MM.1S (cell line): Measurements from ENCODE around the gene SGMS1.

Source experiments
- EZH2phosphoT487 ChIP-seq: fragments of 300-600 bp; sonication (generic); IDR thresholded peaks from 2 replicates; pipeline ENCODE4 v1.6.1; 2018; ENCODE audit warnings: antibody characterized with exemption, low read length
- TF ChIP-seq, protein P1 (sequence below): fragments of 300-600 bp; sonication (generic); IDR thresholded peaks from 2 replicates; pipeline ENCODE4 v1.5.1; 2016; ENCODE audit warnings: antibody characterized with exemption, low read length, mixed read lengths

- TF ChIP-seq, protein P1, sequence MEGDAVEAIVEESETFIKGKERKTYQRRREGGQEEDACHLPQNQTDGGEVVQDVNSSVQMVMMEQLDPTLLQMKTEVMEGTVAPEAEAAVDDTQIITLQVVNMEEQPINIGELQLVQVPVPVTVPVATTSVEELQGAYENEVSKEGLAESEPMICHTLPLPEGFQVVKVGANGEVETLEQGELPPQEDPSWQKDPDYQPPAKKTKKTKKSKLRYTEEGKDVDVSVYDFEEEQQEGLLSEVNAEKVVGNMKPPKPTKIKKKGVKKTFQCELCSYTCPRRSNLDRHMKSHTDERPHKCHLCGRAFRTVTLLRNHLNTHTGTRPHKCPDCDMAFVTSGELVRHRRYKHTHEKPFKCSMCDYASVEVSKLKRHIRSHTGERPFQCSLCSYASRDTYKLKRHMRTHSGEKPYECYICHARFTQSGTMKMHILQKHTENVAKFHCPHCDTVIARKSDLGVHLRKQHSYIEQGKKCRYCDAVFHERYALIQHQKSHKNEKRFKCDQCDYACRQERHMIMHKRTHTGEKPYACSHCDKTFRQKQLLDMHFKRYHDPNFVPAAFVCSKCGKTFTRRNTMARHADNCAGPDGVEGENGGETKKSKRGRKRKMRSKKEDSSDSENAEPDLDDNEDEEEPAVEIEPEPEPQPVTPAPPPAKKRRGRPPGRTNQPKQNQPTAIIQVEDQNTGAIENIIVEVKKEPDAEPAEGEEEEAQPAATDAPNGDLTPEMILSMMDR, result no peak
- no peak for TF ChIP-seq EZH2phosphoT487
Observed at GRCh38 chr10:50426485-50426884, 197.3 kb downstream of the SGMS1 start.
